SK-N-SH (cell line): ENCODE results near the gene ANKS1B. TPM values are rescaled to one million over a fixed set of nuclear protein-coding genes. Genes with fewer than 3 reads are reported as not detected.

ENCODE experiments used
- CTCF ChIA-PET: fragments of 300-600, 350-600 bp; formaldehyde crosslinking; extraction: SDS; loops from one replicate; lab custom pipeline; 2021; lab: Yijun Ruan, JAX
- POLR2A ChIA-PET: fragments of 350-600 bp; sonication (Branson Sonifier 250); formaldehyde crosslinking; extraction: SDS; loops from one replicate; lab custom pipeline; 2020; ENCODE audit warnings: antibody characterized with exemption, inconsistent platforms; lab: Yijun Ruan, JAX
- DNase-seq: peaks from one replicate; pipeline ENCODE4 v3.0.0; 2012
- H2AFZ ChIP-seq: fragments of 200-600 bp; sonication (generic); 2 replicates; pipeline ENCODE4 v1.8.1; 2016; ENCODE audit warnings: antibody characterized with exemption, mild to moderate bottlenecking, low read depth
- H3F3A ChIP-seq: fragments of 200-600 bp; sonication (generic); replicated peaks from 2 replicates; pipeline ENCODE3; 2016; ENCODE audit warnings: antibody characterized with exemption, mild to moderate bottlenecking; ENCODE audit not compliant: insufficient read depth
- H3K27ac ChIP-seq, 2 experiments: fragments of 200-500 bp in 1 of 2; fragments of 200-600 bp in 1 of 2; sonication (Bioruptor generic) in 1 of 2; sonication (generic), shearing (Covaris generic) in 1 of 2; 2 replicates each; pipeline versions ENCODE4 v1.5.1 to v1.6.1; 2014 to 2016; ENCODE audit warnings: low read depth in 2 of 2, inconsistent platforms in 1 of 2, low read length in 1 of 2, mild to moderate bottlenecking in 1 of 2, mixed read lengths in 1 of 2
- H3K27me3 ChIP-seq: fragments of 200-600 bp; sonication (generic), shearing (Covaris generic); 2 replicates; pipeline ENCODE4 v1.6.1; 2016; ENCODE audit warnings: mixed run types; ENCODE audit not compliant: insufficient read depth
- H3K36me3 ChIP-seq, 2 experiments: fragments of 200-500 bp in 1 of 2; fragments of 200-600 bp in 1 of 2; sonication (Bioruptor generic) in 1 of 2; sonication (generic) in 1 of 2; replicated peaks in 1 of 2; 2 replicates each; pipeline versions ENCODE3 to v1.5.1; 2014 to 2016; ENCODE audit warnings: low read length in 1 of 2, mild to moderate bottlenecking in 1 of 2; ENCODE audit not compliant: insufficient read depth in 2 of 2, control insufficient read depth in 1 of 2
- H3K4me1 ChIP-seq, 2 experiments: fragments of 200-500 bp in 1 of 2; fragments of 200-600 bp in 1 of 2; sonication (Bioruptor generic) in 1 of 2; sonication (generic), shearing (Covaris generic) in 1 of 2; 2 replicates each; pipeline versions ENCODE4 v1.5.1 to v1.6.1; 2014 to 2016; ENCODE audit warnings: low read depth in 1 of 2, low read length in 1 of 2, mixed run types in 1 of 2; ENCODE audit not compliant: insufficient read depth in 2 of 2, control insufficient read depth in 1 of 2
- H3K4me2 ChIP-seq: fragments of 200-600 bp; sonication (generic), shearing (Covaris generic); 2 replicates; pipeline ENCODE4 v1.6.1; 2017; ENCODE audit warnings: mixed run types
- H3K4me3 ChIP-seq, 2 experiments: fragments of 200-500 bp in 1 of 2; fragments of 200-600 bp in 1 of 2; sonication (Bioruptor generic) in 1 of 2; sonication (generic), shearing (Covaris generic) in 1 of 2; 2 replicates each; pipeline versions ENCODE4 v1.5.1 to v1.8.1; 2014 to 2016; ENCODE audit warnings: low read depth in 2 of 2, inconsistent platforms in 1 of 2, low read length in 1 of 2, mild to moderate bottlenecking in 1 of 2, mixed read lengths in 1 of 2, moderate library complexity in 1 of 2
- H3K79me2 ChIP-seq: fragments of 200-600 bp; sonication (generic); 2 replicates; pipeline ENCODE4 v1.8.1; 2017; ENCODE audit warnings: mild to moderate bottlenecking; ENCODE audit not compliant: insufficient read depth
- H3K9ac ChIP-seq: fragments of 200-600 bp; sonication (generic); 2 replicates; pipeline ENCODE4 v1.6.1; 2017; ENCODE audit warnings: mixed run types
- H3K9me2 ChIP-seq: fragments of 200-600 bp; sonication (generic); 2 replicates; pipeline ENCODE4 v1.6.1; 2017; ENCODE audit warnings: mixed run types
- H3K9me3 ChIP-seq: fragments of 200-600 bp; sonication (generic); 2 replicates; pipeline ENCODE4 v1.6.1; 2017; ENCODE audit warnings: mixed run types, mild to moderate bottlenecking, moderate library complexity
- H4K20me1 ChIP-seq: fragments of 200-600 bp; sonication (generic); 2 replicates; pipeline ENCODE4 v1.6.1; 2017; ENCODE audit warnings: mild to moderate bottlenecking, mixed run types; ENCODE audit not compliant: insufficient read depth
- ELF1 ChIP-seq: IDR thresholded peaks from 2 replicates; pipeline ENCODE4 v1.4.0; 2012
- EZH2phosphoT487 ChIP-seq: fragments of 200-600 bp; sonication (generic); IDR thresholded peaks from 2 replicates; pipeline ENCODE4 v1.6.1; 2017; ENCODE audit warnings: low read depth, mixed run types, mild to moderate bottlenecking, antibody characterized with exemption, moderate library complexity, borderline replicate concordance
- FOXM1 ChIP-seq: IDR thresholded peaks from 2 replicates; pipeline ENCODE4 v1.4.0; 2012; ENCODE audit warnings: low read depth, mild to moderate bottlenecking
- GABPA ChIP-seq: IDR thresholded peaks from 2 replicates; pipeline ENCODE4 v1.4.0; 2012; ENCODE audit warnings: low read depth, mild to moderate bottlenecking
- MEF2A ChIP-seq: IDR thresholded peaks from 2 replicates; pipeline ENCODE4 v1.4.0; 2012; ENCODE audit warnings: low read depth, borderline replicate concordance
- NFIC ChIP-seq: IDR thresholded peaks from 2 replicates; pipeline ENCODE4 v1.4.0; 2012; ENCODE audit warnings: borderline replicate concordance
- RCOR1 ChIP-seq: fragments of 150-350 bp; IDR thresholded peaks from 2 replicates; pipeline ENCODE4 v1.6.1; 2017; ENCODE audit warnings: antibody characterized with exemption, low read length
- SIN3A ChIP-seq: IDR thresholded peaks from 2 replicates; pipeline ENCODE4 v1.6.1; 2012; ENCODE audit warnings: low read depth, mild to moderate bottlenecking, low read length, moderate library complexity, borderline replicate concordance
- TEAD4 ChIP-seq: IDR thresholded peaks from 2 replicates; pipeline ENCODE4 v1.4.0; 2012; ENCODE audit warnings: mild to moderate bottlenecking, borderline replicate concordance; ENCODE audit not compliant: insufficient read depth
- YY1 ChIP-seq: IDR thresholded peaks from 2 replicates; pipeline ENCODE4 v1.4.0; 2012; ENCODE audit warnings: low read depth, mild to moderate bottlenecking
- WGBS: methylation state at CpG from one replicate; pipeline ENCODE4 v1.1.6; 2017; ENCODE audit warnings: low lambda C conversion rate; 5-methylcytosine and 5-hydroxymethylcytosine counted together
- polyA plus RNA-seq, 3 experiments: library from polyadenylated mRNA; depleted of rRNA; stranded (reverse); fragments of >200 nt; gene quantifications; 2 replicates each; pipeline ENCODE4 v1.2.3, GENCODE V29; 2012
- TF ChIP-seq, protein P1 (sequence below): fragments of 200-600 bp; sonication (generic); IDR thresholded peaks from 2 replicates; pipeline ENCODE4 v1.6.1; 2017; ENCODE audit warnings: antibody characterized with exemption, mild to moderate bottlenecking, moderate library complexity
- TF ChIP-seq, protein P2 (sequence below): fragments of 150-350 bp; IDR thresholded peaks from 2 replicates; pipeline ENCODE4 v1.6.1; 2016; ENCODE audit warnings: mild to moderate bottlenecking, low read depth, low read length
- TF ChIP-seq, protein P3 (sequence below): fragments of 150-350 bp; IDR thresholded peaks from 2 replicates; pipeline ENCODE4 v1.6.1; 2017; ENCODE audit warnings: antibody characterized with exemption, low read length, low read depth, borderline replicate concordance
- TF ChIP-seq, protein P4 (sequence below): IDR thresholded peaks from 2 replicates; pipeline ENCODE4 v1.4.0; 2012; ENCODE audit warnings: low read depth, borderline replicate concordance

The ANKS1B gene
- polyA plus RNA-seq, 1 of the 3 experiments (the other 2 are of a cell fraction), result 1.8 TPM

DNA sequence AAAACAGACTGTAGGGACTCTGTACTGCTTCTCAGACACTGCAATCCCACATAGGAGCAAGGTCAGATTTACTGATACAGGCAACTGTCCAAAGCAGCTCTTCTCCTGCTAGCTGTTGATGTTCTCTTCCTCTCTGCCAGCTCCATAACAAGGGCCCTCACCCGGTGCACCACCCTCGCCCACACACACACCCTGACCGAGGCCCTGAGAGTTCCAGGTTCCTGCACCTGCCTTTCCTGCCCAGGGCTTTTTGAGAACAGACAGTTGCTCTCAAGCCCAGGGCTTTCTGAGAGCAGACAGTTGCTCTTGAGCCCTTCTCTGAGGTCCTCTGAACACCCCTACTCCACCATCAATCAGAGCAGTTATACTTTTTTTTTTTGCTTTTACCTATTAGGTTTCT is 571.0 kb downstream of the ANKS1B start:
- TF ChIP-seq, protein P1, sequence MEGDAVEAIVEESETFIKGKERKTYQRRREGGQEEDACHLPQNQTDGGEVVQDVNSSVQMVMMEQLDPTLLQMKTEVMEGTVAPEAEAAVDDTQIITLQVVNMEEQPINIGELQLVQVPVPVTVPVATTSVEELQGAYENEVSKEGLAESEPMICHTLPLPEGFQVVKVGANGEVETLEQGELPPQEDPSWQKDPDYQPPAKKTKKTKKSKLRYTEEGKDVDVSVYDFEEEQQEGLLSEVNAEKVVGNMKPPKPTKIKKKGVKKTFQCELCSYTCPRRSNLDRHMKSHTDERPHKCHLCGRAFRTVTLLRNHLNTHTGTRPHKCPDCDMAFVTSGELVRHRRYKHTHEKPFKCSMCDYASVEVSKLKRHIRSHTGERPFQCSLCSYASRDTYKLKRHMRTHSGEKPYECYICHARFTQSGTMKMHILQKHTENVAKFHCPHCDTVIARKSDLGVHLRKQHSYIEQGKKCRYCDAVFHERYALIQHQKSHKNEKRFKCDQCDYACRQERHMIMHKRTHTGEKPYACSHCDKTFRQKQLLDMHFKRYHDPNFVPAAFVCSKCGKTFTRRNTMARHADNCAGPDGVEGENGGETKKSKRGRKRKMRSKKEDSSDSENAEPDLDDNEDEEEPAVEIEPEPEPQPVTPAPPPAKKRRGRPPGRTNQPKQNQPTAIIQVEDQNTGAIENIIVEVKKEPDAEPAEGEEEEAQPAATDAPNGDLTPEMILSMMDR, result no peak
- TF ChIP-seq NFIC (no peak), GABPA (no peak), TEAD4 (no peak), RCOR1 (no peak), MEF2A (no peak), FOXM1 (no peak), EZH2phosphoT487 (no peak), YY1 (no peak), SIN3A (no peak), ELF1 (no peak)
- TF ChIP-seq, protein P2, sequence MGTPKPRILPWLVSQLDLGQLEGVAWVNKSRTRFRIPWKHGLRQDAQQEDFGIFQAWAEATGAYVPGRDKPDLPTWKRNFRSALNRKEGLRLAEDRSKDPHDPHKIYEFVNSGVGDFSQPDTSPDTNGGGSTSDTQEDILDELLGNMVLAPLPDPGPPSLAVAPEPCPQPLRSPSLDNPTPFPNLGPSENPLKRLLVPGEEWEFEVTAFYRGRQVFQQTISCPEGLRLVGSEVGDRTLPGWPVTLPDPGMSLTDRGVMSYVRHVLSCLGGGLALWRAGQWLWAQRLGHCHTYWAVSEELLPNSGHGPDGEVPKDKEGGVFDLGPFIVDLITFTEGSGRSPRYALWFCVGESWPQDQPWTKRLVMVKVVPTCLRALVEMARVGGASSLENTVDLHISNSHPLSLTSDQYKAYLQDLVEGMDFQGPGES, result no peak
- TF ChIP-seq, protein P3, sequence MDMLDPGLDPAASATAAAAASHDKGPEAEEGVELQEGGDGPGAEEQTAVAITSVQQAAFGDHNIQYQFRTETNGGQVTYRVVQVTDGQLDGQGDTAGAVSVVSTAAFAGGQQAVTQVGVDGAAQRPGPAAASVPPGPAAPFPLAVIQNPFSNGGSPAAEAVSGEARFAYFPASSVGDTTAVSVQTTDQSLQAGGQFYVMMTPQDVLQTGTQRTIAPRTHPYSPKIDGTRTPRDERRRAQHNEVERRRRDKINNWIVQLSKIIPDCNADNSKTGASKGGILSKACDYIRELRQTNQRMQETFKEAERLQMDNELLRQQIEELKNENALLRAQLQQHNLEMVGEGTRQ, result no peak
- TF ChIP-seq, protein P4, sequence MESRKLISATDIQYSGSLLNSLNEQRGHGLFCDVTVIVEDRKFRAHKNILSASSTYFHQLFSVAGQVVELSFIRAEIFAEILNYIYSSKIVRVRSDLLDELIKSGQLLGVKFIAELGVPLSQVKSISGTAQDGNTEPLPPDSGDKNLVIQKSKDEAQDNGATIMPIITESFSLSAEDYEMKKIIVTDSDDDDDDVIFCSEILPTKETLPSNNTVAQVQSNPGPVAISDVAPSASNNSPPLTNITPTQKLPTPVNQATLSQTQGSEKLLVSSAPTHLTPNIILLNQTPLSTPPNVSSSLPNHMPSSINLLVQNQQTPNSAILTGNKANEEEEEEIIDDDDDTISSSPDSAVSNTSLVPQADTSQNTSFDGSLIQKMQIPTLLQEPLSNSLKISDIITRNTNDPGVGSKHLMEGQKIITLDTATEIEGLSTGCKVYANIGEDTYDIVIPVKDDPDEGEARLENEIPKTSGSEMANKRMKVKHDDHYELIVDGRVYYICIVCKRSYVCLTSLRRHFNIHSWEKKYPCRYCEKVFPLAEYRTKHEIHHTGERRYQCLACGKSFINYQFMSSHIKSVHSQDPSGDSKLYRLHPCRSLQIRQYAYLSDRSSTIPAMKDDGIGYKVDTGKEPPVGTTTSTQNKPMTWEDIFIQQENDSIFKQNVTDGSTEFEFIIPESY, result no peak
- TF ChIP-seq, all 33 proteins: peak for 0
- H3K27ac ChIP-seq, result no peak overlapping the region
- H3K9me3 ChIP-seq, result no peaks in the 10 kb centered on the region
- CTCF ChIA-PET, result interaction anchor here (1.0 kb wide), 1 partner anchor 8 kb away, joined by 3 read pairs; no protein-coding TSS in a partner anchor
- no peak overlapping the region for H3K9ac ChIP-seq
- H3K79me2 ChIP-seq, result no peaks in the 10 kb centered on the region
- no peaks in the 10 kb centered on the region for H3F3A ChIP-seq
- 56% methylated on average over 3 of the region's 3 CpGs for WGBS
- no peak overlapping the region for H3K4me3 ChIP-seq
- H4K20me1 ChIP-seq, result no peaks in the 10 kb centered on the region
- H3K9me2 ChIP-seq, result no peaks in the 10 kb centered on the region
- POLR2A ChIA-PET, result no interaction called here
- DNase-seq, result no peak
- no peaks in the 10 kb centered on the region for H3K36me3 ChIP-seq
- H3K4me1 ChIP-seq, result no peaks in the 10 kb centered on the region
- H3K27me3 ChIP-seq, result no peaks in the 10 kb centered on the region
- no peak overlapping the region for H2AFZ ChIP-seq
- no peak overlapping the region for H3K4me2 ChIP-seq
